Central memory CD4-positive, alpha-beta T cell (primary cell): ENCODE data around the gene COMP.

ENCODE experiments used
- DNase-seq: peaks from one replicate; pipeline ENCODE4 v3.0.0; 2022

COMP gene

DNA sequence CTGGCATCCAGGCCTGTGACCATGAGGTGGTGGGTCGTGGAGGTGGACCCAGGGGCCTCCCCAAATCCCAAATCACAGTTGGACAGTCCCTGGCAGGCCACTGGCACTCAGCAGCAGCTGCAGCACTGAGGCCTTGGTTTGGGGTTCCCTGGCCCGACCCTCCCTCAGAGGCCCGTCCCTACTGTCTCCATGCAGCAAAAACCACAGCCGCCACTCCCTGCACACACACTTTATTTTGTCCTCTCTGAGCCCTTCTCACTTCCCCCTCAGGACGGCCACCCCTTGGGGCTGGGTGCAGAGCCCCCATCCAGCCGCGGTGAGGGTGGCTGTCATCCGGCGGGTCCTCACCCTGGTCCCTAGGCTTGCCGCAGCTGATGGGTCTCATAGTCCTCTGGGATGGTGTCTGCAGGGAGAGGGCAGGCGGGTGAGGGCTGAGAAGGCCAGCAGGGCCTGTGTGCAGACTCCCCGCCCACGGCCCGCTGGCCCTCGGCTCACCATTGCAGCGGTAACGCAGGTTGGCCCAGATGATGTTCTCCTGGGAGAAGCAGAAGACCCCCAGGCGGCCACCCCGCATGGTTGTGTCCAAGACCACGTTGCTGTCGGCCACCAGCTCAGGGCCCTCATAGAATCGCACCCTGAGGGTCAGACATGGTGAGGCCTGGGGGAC lies 8.4 kb downstream of the COMP start:
- no peak for DNase-seq

DNA sequence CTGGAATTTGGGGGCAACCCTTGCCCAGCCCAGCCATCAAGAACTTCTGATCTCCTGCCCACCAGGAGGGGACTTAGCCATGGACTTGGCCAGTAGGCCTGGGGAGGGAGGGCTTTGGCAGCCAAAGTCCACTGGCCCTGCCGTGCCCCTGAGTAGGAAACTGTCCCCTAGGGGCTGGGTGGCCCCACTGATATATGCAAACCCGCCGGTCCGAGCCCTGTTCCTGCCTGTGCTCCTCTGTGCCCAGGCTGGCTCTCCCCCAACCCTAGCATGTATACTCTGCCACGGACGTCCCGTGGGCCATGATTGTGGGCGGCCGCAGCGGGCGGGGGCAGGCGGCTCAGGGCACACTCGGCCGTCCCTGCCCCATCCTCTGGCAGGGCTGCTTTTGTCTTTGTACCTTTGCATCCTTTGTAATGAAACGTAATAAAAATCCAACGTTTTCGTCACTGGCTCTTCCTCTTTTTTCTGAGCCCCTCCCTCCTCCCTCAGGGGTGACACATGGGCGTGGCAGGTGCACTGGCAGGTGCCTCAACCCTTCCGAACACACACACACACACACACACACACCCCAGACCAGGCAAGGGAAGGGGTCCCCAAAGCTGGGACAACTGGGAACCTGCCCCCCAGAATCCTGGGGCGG lies 9.1 kb downstream of the COMP start:
- DNase-seq = no peak

DNA sequence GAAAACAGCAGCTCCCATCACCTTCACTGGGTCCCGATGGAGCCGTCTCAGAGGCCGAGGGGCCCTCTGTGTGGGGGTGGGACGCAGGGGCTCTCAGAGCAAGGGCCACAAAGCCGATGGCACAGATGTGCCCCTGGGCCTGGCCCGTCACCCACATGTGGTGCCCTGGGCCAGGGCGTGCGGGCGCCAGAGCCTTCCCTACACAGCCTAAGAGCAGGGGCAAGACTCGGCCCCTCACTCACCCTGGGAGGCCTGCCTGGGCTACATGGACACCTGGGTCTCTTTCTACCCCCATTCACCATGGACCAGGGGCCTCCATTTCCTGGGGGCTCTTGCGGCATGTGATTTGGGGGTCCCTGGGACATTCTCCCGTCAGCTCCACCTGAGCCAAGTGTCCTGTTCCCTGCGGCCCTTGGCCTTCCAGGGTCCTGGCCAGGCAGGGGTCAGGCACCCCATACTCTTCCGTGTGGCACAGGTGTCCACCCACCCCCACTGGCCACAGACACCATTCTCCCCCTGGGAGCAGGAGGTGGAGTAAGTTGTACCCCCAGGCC lies 10.0 kb downstream of the COMP start:
- no peak for DNase-seq

DNA sequence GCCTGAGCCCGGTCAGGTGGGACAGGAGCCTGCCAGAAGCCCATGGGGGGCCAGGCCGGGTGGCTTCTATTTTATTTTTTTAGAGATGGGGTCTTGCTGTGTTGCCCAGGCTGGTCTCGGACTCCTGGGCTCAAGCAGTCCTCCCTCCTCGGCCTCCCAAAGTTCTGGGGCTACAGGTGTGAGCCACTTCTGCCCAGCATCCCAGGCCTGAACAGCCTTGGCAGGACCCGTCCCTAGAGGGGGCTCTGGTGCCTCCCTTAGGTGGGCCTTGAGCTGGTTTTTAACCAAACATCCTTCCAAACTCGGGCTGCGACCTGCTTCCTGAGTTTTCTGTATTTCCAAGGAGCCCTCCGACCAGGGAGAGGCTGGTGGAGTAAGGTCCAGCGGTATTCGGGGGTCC lies 10.5 kb downstream of the COMP start:
- DNase-seq = no peak

DNA sequence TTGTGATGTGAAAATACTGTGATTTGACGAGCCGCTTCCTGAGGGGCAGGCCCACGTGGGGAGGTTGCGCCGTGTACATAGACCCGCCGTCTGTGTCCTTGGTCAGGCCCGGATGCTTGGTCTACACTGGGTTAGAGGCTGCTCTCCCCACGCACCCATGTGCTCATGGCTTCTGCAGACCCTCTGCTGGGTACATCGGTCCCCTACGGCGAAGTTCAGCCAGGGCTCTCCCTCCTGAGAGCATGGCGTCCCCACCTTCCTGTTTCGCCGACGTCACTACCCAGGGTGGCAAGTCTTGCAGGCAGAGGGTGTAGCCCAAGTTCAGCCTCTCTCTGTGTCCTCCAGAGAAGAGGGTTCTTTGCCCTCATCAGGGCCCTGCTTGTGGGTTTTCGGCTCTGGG lies 11.0 kb downstream of the COMP start:
- DNase-seq = no peak

DNA sequence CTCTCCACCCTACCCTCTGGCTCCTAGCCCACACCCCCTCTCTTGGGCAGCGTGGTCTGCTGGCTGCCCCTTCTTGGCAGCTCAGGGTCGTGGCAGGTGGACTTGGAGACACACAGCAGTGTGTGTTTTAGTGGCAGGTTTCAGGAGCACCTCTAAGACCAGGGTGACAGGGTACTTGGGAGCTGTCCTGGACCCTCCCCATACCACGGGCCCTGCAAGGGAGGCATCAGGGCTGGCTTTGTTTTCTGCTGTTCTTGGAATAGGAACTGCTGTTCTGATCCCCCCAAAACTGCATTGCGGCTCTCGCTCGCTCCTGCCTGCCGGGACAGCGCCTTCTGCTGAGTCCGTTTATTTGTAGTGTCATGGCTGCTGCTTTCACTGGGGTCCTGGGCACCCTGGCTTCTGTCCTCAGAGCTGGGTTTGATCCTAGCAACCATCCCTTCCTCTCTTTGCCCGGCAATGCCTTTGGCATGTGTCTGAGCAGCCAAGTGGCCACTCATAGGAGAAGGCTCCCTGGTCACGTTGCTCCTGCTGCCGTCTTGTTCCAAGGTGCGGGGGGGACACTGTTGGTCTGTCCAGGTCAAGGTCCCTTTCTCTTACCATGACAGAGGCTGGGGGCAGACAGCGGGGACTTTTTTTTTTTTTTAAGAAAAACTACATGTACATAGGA lies 12.1 kb downstream of the COMP start:
- DNase-seq = no peak

DNA sequence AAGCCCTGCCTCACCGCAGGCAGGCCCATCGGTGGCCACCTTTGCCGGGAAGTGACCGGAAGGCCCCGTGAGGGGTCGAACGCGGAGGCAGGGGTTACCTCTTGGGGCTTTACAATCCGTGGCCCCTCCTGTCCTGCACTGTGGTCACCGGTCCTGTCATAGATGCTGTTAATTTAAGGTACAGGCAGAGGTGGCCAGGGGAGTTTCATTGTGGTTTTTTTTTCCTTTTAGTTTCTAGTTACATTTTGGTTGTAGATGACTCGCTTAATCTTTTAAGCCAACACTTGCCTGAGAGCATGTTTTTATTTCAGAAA lies 13.1 kb downstream of the COMP start:
- no peak for DNase-seq

DNA sequence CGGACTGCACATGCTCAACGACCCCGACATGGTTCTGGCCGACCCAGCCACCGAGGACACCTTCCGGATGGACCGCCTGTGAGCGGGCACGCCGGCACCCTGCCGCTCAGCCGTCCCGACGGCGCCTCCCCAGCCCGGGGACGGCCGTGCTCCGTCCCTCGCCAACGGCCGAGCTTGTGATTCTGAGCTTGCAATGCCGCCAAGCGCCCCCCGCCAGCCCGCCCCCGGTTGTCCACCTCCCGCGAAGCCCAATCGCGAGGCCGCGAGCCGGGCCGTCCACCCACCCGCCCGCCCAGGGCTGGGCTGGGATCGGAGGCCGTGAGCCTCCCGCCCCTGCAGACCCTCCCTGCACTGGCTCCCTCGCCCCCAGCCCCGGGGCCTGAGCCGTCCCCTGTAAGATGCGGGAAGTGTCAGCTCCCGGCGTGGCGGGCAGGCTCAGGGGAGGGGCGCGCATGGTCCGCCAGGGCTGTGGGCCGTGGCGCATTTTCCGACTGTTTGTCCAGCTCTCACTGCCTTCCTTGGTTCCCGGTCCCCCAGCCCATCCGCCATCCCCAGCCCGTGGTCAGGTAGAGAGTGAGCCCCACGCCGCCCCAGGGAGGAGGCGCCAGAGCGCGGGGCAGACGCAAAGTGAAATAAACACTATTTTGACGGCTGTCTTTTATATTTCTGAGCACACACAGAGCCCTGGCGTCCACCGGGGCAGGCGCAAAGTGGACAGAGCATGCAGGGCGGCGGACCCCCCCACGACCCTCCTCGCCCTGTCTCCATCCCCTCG lies 13.6 kb downstream of the COMP start:
- DNase-seq = no peak

DNA sequence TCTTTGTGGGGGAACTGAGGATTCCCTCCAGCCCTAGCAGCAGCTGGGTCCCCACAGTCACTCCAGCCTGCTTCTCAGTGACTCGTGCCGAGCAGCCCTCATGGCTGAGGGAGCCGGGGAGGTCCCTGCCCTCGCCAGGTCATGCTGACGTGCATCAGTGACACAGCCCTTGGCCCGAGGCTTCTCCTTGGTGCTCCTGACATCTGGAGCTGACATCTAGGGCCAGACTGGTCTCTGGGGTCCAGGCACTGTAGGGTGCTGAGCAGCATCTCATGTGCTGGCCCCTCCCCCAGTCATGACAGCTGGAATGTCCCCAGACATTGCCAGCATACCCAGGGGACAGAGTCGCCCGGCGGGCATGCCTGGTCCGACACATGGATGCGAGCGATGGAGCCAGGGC lies 14.4 kb downstream of the COMP start:
- DNase-seq = no peak

DNA sequence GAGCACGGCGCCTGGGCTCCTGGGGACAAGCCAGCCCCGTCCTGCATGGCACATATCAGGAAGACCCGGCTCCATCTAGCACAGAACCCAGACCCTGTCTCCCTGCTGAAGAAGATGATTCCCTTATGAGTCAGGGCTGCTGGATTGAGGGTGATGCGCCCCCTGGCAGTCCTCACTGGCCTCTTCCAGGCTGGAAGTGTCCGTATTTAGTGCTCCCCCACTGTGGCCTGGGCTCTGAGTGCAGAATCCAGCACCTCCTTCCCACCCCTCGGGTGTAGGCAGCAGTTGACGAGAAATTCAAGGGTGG lies 14.9 kb downstream of the COMP start:
- DNase-seq = no peak

DNA sequence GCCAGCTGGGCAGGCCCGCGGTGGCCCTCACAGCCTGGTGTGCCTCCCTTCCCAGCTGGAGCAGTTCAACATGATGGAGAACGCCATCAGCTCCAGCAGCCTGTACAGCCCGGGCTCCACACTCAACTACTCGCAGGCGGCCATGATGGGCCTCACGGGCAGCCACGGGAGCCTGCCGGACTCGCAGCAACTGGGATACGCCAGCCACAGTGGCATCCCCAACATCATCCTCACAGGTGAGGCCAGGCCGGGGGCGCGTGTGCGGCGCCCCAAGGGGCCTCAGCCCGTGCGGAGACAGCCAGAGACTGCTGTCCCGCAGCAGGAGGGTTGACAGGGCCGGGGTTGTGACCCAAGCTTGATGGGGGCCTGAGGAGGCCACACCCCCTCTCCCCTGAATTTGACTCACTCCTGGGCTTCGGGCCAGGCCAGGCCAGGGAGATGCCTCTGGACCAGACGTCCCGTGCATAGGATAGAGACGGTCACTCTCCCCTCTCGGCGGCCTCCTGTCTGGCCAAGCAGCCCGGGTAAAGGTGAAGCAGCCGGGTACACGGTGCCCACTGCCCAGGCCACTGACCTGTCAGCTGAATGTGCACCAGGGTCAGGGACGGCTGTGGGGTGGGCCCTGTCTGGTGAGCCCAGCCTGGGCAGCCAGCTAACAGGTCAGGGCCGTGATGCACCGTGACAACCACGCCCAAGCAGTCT lies 15.4 kb downstream of the COMP start:
- no peak for DNase-seq

DNA sequence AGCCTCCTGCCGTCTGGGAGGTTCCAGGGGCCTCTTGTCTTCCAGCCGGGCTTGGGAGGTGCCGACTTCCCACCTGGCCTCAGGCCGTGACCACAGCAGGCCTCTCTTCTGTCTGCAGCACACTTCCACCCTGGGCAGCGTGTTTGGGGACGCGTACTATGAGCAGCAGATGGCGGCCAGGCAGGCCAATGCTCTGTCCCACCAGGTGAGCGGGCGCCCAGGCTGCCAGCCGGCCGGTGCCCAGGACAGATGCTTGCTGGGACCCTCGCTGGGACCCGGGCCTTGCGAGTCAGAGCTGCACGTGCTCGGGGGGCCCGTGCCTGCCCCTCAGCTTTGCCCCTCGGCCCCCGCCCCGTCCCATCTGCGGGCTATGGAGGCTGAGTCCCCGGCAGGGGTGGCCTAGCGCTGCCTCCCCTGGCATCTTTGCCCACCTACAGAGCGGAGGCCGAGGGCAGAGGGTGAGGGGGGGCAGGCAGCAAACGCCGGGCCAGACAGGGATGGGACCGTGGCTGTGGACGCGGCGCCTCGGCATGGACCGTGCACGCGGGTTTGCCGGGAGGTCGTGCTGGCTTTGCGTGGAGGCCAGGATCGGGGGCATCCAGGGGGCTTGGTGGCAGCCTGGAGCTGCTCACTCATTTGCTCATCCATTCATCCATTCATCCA lies 16.2 kb downstream of the COMP start:
- no peak for DNase-seq

DNA sequence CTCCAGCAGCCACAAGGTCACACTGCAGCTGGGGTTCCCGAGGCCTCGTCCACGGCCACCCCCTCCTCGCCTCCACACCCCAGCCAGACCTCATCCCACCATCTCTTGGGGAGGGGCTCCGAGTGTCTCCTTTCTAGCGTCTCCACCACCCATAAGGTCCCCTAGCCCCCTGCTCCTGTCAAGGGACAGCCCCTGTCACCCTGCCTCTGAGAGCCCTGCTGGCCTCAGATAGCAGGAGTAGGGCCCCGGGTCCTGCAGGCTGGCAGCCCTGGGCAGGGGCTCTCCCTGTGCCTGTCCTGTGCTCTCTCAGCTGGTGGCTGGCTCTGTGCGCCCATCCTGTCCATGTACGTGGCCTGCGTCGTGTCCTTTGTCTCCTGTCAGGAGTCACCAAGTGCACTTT lies 17.0 kb downstream of the COMP start:
- no peak for DNase-seq

DNA sequence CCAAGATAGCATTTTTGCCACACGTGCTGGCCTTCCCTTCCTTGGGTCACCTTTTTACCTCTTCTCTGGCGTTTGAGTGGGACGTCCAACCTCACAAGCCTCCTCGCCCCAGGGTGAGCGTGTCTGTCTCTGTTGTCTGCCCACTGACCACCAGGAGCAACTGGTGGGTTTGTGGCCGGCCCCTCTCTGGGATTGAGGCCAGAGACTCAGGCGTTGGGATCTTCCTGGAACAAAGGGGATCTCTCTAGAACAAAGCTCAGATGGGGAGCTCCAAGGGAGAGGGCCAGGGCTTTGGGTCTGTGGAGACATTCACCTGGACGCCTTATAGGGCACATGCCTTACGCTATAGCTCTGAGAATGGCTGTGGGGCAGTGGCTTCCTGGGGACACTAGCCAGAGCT lies 17.4 kb downstream of the COMP start:
- no peak for DNase-seq

DNA sequence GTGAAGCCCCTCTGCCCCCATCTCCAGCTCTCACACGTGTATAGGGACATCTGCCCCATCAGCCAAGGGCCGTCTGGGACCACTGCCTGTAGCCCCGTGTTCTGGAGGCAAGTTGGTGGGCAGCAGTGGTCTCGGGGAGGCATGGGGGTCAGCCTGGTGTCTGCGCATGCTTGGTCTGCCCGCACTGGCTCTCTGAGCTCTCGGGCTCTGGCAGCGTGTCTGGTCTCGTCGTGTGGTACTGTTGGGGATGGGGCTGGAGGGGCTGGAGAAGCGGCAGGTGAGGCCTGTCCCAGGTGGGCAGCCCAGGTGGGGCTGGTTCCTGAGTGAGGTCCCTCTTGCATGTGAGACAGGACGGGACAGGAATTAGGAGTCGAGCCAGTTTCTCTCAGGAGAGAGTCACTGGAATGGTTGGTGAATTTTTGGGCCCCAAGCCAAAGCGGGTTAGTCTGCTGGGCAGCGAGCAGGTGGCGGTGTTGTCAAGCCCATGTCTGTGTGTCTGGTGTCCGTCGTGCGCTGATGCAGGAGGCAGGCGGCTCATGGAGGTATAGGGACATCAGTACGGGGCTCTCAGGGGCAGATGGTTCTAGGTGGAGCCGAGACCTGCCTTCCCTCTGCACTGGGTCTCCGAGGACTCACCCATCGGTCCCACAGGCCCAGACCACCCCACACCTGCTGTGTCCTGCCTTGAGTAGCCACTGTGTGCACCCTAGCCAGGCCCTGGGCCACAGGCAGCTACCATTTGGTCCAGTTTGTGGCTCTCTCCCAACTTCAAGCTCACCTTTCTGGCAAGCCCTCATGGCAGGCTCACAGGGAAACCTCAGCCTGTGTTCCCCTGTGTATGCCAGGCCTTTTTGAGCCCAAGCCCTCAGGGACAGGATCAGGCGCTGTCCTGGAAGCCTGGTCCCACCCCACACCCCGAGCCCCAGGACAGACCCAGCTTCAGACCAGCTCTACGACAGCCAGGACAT lies 18.2 kb downstream of the COMP start:
- DNase-seq = no peak

DNA sequence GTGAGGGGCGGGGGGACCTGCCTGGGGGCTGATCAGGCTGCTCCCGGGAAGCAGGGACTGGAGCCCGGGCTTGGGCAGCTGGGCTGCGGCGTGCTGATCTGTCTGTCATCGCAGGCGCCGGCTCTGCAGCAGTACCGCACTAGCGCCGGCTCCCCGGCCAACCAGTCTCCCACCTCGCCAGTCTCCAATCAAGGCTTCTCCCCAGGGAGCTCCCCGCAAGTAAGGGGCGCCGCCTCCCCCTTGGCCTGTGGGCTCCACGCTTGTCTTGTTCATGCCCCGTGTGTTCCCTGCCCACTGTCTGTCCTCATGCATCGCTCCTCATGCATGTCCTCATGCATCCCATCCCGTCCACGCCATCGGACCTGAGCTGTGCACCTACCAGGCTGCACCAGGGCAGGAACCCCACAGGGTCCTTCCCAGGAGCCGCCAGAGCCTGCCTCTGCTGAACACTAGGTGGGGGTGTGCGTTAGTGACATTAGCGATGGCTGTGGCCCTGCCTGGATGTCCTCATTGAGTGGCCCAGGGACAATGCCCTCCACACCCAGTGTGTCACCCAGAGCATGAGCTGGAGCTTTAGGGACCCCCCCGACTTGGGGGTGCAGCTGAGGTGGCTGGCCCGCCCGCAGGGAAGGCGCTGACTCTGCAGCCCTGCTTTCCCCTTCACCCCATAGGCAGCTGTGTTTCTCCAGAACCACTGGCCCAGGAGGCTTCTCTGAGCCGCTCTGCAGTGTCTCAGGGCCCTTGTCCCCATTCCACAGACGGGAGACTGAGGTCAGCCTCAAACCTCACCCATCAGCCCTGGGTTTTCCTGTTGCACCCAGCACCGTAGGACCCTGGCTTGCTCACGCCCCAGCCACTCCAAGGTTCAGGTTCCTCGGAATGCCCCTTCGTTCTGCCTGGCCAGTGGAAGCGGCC lies 19.5 kb downstream of the COMP start:
- no peak for DNase-seq

DNA sequence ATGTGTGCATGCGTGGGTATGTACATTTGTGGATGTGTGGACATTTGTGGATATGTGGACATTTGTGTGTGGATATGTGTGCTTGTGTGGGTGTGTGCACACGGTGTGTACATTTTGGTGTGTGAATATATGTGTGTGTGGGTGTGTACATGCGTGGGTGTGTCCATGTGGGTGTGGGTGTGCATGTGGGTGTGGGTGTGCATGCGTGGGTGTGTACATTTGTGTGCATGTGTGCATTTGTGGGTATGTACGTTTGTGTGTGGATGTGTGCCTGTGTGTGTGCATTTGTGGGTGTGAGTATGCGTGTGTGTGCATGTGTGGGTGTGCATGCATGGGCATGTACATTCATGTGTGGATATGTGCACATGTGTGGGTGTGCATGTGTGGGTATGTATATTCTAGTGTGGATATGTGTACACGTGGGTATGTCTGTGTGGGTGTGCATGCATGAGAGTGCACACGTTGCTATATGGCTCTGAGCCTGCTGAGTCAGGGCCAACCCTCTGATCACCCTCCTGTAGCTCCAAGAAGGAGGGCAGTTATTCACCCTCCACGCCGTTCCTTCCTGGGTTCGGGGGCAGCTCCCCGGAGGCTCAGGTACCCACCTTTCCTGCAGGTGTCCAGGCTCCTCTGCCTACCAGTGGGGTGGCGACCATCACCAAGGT lies 20.3 kb downstream of the COMP start:
- DNase-seq = no peak

DNA sequence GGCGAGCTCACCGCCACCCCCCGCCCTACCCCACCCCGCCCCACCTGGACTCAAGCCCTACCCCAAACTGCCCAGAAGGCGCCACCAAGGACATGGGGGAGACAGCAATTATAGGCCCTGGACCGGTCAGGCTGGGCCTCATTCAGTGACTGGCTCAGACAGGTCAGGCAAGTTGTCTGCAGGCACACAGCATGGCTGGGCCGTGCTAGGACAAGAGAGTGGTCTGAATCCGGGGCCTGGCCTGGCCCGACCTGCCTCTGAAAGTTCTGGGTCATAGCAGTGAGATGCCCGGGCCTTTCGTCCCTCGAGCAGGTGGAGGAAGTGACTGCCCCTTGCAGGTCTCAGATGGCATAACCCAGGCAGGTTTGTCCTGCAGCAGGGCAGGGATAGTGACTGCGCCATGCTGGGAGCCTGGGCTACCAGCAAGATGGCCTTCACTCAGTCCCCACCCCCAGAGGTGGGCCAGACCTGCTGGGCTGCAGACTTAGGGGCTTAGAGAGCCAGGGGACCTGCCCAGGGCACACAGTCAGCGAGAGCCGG lies 21.0 kb downstream of the COMP start:
- no peak for DNase-seq
